GM23338 (cell line): Measurements from ENCODE around the gene FMN1.

ENCODE experiments used
- CREB1 ChIP-seq: fragments of 250-450 bp; sonication (Bioruptor Pico); IDR thresholded peaks from 2 replicates; pipeline ENCODE4 v1.5.0; 2020; ENCODE audit warnings: low read depth, mild to moderate bottlenecking, moderate library complexity
- ETS1 ChIP-seq: IDR thresholded peaks from 2 replicates; pipeline ENCODE4 v1.6.1; 2016; ENCODE audit warnings: antibody characterized with exemption
- EZH2 ChIP-seq: fragments of 200-600 bp; sonication (generic); IDR thresholded peaks from one replicate; pipeline ENCODE4 v1.8.0; 2017; ENCODE audit warnings: antibody characterized with exemption, mild to moderate bottlenecking, low read depth; ENCODE audit not compliant: unreplicated experiment
- EZH2phosphoT487 ChIP-seq: fragments of 200-600 bp; sonication (generic); IDR thresholded peaks from one replicate; pipeline ENCODE4 v1.8.1; 2018; ENCODE audit warnings: antibody characterized with exemption; ENCODE audit not compliant: unreplicated experiment
- JUNB ChIP-seq: IDR thresholded peaks from one replicate; pipeline ENCODE4 v1.6.1; 2016; ENCODE audit warnings: antibody characterized with exemption; ENCODE audit not compliant: unreplicated experiment
- NANOG ChIP-seq: IDR thresholded peaks from 2 replicates; pipeline ENCODE4 v1.6.1; 2016; ENCODE audit warnings: antibody characterized with exemption, borderline replicate concordance
- POLR2AphosphoS5 ChIP-seq: IDR thresholded peaks from 2 replicates; pipeline ENCODE4 v1.6.1; 2016; ENCODE audit warnings: antibody characterized with exemption, low read depth
- REST ChIP-seq: IDR thresholded peaks from one replicate; pipeline ENCODE4 v1.6.1; 2018; ENCODE audit warnings: antibody characterized with exemption; ENCODE audit not compliant: unreplicated experiment
- STAT1 ChIP-seq: IDR thresholded peaks from one replicate; pipeline ENCODE4 v1.6.1; 2016; ENCODE audit warnings: antibody characterized with exemption; ENCODE audit not compliant: unreplicated experiment
- ZNF331 ChIP-seq: fragments of 250-450 bp; sonication (Bioruptor Pico); IDR thresholded peaks from 2 replicates; pipeline ENCODE4 v1.5.0; 2020; ENCODE audit warnings: low read depth, mild to moderate bottlenecking, moderate library complexity
- TF ChIP-seq, protein P1 (sequence below), 2 experiments: fragments of 200-600 bp in 1 of 2; sonication (generic) in 1 of 2; conservative IDR thresholded peaks; 2 replicates each; pipeline versions ENCODE4 v1.5.1 to v1.6.1; 2016 to 2017; ENCODE audit warnings: antibody characterized with exemption in 2 of 2, low read depth in 2 of 2, mild to moderate bottlenecking in 2 of 2, moderate library complexity in 1 of 2
- TF ChIP-seq, protein P2 (sequence below): fragments of 250-450 bp; sonication (Bioruptor Pico); IDR thresholded peaks from 2 replicates; pipeline ENCODE4 v1.5.0; 2020; ENCODE audit warnings: mild to moderate bottlenecking, moderate library complexity

GRCh38 chr15:33101036-33101435 is 93.5 kb downstream of the FMN1 start:
- TF ChIP-seq, protein P1, sequence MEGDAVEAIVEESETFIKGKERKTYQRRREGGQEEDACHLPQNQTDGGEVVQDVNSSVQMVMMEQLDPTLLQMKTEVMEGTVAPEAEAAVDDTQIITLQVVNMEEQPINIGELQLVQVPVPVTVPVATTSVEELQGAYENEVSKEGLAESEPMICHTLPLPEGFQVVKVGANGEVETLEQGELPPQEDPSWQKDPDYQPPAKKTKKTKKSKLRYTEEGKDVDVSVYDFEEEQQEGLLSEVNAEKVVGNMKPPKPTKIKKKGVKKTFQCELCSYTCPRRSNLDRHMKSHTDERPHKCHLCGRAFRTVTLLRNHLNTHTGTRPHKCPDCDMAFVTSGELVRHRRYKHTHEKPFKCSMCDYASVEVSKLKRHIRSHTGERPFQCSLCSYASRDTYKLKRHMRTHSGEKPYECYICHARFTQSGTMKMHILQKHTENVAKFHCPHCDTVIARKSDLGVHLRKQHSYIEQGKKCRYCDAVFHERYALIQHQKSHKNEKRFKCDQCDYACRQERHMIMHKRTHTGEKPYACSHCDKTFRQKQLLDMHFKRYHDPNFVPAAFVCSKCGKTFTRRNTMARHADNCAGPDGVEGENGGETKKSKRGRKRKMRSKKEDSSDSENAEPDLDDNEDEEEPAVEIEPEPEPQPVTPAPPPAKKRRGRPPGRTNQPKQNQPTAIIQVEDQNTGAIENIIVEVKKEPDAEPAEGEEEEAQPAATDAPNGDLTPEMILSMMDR (conservative IDR thresholded peaks at IDR 0.05; ENCODE audit: low read depth in 2 of 2): no peak
- TF ChIP-seq CREB1 (CRISPR knock-in tag) (no peak), NANOG (no peak), REST (no peak), EZH2 (no peak), EZH2phosphoT487 (no peak), POLR2AphosphoS5 (no peak), ZNF331 (CRISPR knock-in tag) (no peak), JUNB (no peak), STAT1 (no peak), ETS1 (no peak)
- TF ChIP-seq, protein P2, sequence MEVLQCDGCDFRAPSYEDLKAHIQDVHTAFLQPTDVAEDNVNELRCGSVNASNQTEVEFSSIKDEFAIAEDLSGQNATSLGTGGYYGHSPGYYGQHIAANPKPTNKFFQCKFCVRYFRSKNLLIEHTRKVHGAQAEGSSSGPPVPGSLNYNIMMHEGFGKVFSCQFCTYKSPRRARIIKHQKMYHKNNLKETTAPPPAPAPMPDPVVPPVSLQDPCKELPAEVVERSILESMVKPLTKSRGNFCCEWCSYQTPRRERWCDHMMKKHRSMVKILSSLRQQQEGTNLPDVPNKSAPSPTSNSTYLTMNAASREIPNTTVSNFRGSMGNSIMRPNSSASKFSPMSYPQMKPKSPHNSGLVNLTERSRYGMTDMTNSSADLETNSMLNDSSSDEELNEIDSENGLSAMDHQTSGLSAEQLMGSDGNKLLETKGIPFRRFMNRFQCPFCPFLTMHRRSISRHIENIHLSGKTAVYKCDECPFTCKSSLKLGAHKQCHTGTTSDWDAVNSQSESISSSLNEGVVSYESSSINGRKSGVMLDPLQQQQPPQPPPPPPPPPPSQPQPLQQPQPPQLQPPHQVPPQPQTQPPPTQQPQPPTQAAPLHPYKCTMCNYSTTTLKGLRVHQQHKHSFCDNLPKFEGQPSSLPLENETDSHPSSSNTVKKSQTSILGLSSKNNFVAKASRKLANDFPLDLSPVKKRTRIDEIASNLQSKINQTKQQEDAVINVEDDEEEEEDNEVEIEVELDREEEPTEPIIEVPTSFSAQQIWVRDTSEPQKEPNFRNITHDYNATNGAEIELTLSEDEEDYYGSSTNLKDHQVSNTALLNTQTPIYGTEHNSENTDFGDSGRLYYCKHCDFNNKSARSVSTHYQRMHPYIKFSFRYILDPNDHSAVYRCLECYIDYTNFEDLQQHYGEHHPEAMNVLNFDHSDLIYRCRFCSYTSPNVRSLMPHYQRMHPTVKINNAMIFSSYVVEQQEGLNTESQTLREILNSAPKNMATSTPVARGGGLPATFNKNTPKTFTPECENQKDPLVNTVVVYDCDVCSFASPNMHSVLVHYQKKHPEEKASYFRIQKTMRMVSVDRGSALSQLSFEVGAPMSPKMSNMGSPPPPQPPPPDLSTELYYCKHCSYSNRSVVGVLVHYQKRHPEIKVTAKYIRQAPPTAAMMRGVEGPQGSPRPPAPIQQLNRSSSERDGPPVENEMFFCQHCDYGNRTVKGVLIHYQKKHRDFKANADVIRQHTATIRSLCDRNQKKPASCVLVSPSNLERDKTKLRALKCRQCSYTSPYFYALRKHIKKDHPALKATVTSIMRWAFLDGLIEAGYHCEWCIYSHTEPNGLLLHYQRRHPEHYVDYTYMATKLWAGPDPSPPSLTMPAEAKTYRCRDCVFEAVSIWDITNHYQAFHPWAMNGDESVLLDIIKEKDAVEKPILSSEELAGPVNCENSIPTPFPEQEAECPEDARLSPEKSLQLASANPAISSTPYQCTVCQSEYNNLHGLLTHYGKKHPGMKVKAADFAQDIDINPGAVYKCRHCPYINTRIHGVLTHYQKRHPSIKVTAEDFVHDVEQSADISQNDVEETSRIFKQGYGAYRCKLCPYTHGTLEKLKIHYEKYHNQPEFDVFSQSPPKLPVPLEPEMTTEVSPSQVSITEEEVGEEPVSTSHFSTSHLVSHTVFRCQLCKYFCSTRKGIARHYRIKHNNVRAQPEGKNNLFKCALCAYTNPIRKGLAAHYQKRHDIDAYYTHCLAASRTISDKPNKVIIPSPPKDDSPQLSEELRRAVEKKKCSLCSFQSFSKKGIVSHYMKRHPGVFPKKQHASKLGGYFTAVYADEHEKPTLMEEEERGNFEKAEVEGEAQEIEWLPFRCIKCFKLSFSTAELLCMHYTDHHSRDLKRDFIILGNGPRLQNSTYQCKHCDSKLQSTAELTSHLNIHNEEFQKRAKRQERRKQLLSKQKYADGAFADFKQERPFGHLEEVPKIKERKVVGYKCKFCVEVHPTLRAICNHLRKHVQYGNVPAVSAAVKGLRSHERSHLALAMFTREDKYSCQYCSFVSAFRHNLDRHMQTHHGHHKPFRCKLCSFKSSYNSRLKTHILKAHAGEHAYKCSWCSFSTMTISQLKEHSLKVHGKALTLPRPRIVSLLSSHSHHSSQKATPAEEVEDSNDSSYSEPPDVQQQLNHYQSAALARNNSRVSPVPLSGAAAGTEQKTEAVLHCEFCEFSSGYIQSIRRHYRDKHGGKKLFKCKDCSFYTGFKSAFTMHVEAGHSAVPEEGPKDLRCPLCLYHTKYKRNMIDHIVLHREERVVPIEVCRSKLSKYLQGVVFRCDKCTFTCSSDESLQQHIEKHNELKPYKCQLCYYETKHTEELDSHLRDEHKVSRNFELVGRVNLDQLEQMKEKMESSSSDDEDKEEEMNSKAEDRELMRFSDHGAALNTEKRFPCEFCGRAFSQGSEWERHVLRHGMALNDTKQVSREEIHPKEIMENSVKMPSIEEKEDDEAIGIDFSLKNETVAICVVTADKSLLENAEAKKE: no peak
